Measurements from ENCODE around the gene USF2. TPM values are rescaled to one million over a fixed set of nuclear protein-coding genes. Genes with fewer than 3 reads are reported as not detected.

USF2 gene
- total and polyA plus RNA-seq, 2 of the 4 experiments (the other 2 are of a cell fraction): 21.3 to 65.6 TPM

DNA sequence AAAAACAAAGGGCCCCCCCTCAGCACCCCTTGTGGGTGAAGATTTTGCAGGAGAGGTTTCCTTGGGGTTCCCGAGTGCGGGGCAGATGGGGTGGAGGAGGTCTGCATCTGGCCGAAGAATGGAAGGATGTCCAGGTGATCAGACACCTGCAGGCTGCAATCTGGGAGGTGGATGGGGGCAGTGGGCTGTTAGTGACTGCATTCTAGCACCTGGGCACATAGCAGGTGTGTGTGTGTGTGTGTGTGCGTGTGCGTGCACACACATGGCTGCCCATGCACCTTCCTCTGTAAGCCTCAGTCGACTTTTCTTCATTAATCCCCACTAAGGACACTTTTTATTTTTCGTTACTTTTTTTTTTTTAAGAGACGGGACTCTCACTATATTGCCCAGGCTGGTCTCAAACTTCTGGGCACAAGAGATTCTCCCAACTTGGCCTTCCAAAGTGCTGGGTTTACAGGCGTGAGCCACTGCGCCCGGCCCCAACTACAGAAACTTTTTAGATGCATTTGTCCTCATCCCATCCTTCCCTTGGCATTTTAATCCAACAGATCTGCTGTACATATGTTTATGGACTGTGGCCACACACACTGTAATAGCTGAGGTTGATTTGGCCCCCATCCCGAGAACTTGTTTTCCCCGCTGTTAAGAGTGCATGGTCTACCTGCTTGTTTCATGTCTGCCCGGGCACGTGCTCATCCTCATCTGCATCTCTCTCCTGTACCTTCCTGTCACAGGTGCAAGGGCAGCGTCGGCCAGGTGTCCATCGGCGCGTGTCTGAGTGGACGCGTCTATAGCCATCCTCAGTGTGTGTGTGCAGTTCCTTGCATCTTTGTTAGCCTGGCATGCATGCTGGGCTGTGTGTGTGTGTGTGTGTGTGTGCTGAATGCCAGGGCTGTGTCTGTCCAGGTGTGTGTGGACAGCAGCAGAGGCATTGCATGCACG, 23.9 kb downstream of the USF2 start:
- dilution Hi-C loops (cut with HindIII; ENCODE audit: low sequenced_read_pairs, unreplicated experiment): no loop called here
- CTCF ChIA-PET: interaction anchor here (0.5 kb wide), 1 partner anchor 163 kb away, joined by 3 read pairs; no protein-coding TSS in a partner anchor
- Histone ChIP-seq H2BK20ac (ENCODE audit: low read depth, low read length) (no peak overlapping the region), H3K79me1 (ENCODE audit: low read depth in 1 of 2, low read length in 2 of 2) (no peaks in the 10 kb centered on the region), H3K27me3 (ENCODE audit: control insufficient read depth, insufficient read depth, low read length) (peaks cover 23% of the 10 kb centered on the region), H3K4ac (ENCODE audit: low read depth, low read length) (no peak overlapping the region), H2AK9ac (replicated peaks; ENCODE audit: low read depth, low read length, poor library complexity) (no peak overlapping the region), H3K27ac (ENCODE audit: insufficient read depth, low read length) (no peak overlapping the region), H3K9me3 (ENCODE audit: control insufficient read depth, insufficient read depth, low read length) (no peaks in the 10 kb centered on the region), H3K23ac (ENCODE audit: low read depth, low read length) (no peak overlapping the region), H3K56ac (ENCODE audit: extremely low read depth, insufficient read depth, low read length) (no peak overlapping the region), H3K9me1 (ENCODE audit: insufficient read depth, low read length) (peaks cover 7% of the 10 kb centered on the region), H2BK120ac (ENCODE audit: low read depth, low read length) (no peak overlapping the region), H3K36me3 (ENCODE audit: control insufficient read depth, insufficient read depth, low read length) (no peaks in the 10 kb centered on the region), H3K9ac (ENCODE audit: low read depth, low read length) (no peak overlapping the region), H4K20me1 (ENCODE audit: insufficient read depth, low read length) (no peaks in the 10 kb centered on the region), H4K91ac (ENCODE audit: insufficient read depth, low read depth, low read length) (no peak overlapping the region), H3K4me2 (ENCODE audit: low read depth, low read length) (no peak overlapping the region), H2BK15ac (ENCODE audit: low read depth, low read length) (no peak overlapping the region), H2AFZ (replicated peaks; ENCODE audit: low read length, poor library complexity) (peak overlapping the region; percentile 32), H3K4me3 (ENCODE audit: insufficient read depth, low read depth, low read length) (no peak overlapping the region), H2BK5ac (ENCODE audit: low read depth, low read length, poor library complexity, severe bottlenecking) (no peak overlapping the region), H2AK5ac (ENCODE audit: low read depth, low read length) (no peak overlapping the region), H3K14ac (replicated peaks; ENCODE audit: low read depth, low read length) (no peak overlapping the region), H3K18ac (ENCODE audit: low read depth, low read length) (no peak overlapping the region), H3K4me1 (ENCODE audit: control insufficient read depth, insufficient read depth, low read length) (no peaks in the 10 kb centered on the region), H4K5ac (ENCODE audit: low read depth, low read length) (no peak overlapping the region), H4K8ac (ENCODE audit: low read depth in 2 of 2, low read length in 2 of 2) (no peak overlapping the region)
- DNase-seq (no peak), ATAC-seq (ENCODE audit: low read depth) (no peak)
- POLR2A ChIA-PET (ENCODE audit: unreplicated experiment): no interaction called here
- TF ChIP-seq MAFK (IDR thresholded peaks at IDR 0.05; ENCODE audit: low read depth, low read length) (no peak), MAZ (IDR thresholded peaks at IDR 0.05; ENCODE audit: borderline replicate concordance, low read depth, low read length) (no peak), NFE2L2 (IDR thresholded peaks at IDR 0.05; ENCODE audit: low read depth, low read length) (no peak), ELK1 (IDR thresholded peaks at IDR 0.05; ENCODE audit: borderline replicate concordance, low read depth, low read length) (no peak), CHD1 (IDR thresholded peaks at IDR 0.05; ENCODE audit: low read depth, low read length) (no peak), RAD21 (IDR thresholded peaks at IDR 0.05; ENCODE audit: low read length) (no peak), CEBPB (IDR thresholded peaks at IDR 0.05; ENCODE audit: low read depth, low read length) (no peak), RCOR1 (IDR thresholded peaks at IDR 0.05; ENCODE audit: insufficient replicate concordance, low read length) (no peak), POLR2A (IDR thresholded peaks at IDR 0.05; ENCODE audit: low read depth, low read length) (no peak), FOS (IDR thresholded peaks at IDR 0.05; ENCODE audit: low read depth, low read length) (no peak)
- in situ Hi-C loops (cut with MboI; ENCODE audit: low sequenced_read_pairs): no loop called here
- WGBS, 2 experiments (ENCODE audit: extremely low coverage in 2 of 2, insufficient read length in 1 of 2): 38% methylated on average over 3 of the region's 23 CpGs; no CpG with 5 or more reads in 1 of the 2 experiments
- intact Hi-C loops (cut with micrococcal nuclease): no loop called here
- BruUV-seq (replicated peaks): no TSS peak

Measured in IMR-90 (cell line).